CD14-positive monocyte (primary cell): ENCODE results near the gene GRID1. TPM values are rescaled to one million over a fixed set of nuclear protein-coding genes. Genes with fewer than 3 reads are reported as not detected.
A peak's percentile ranks its signal among the peaks of the same experiment; 100 is the strongest.
"Not testable (repeated sequence)": the region's sequence is repeated elsewhere in the genome, so short reads cannot be mapped to it uniquely, and the experiment has no call there.

ENCODE experiments used
- DNase-seq, 3 donors: peaks; one replicate each; pipeline ENCODE4 v3.0.0-alpha.2; 2011 to 2022
- H2AFZ ChIP-seq: 2 replicates; pipeline ENCODE4 v1.6.0; 2012; ENCODE audit warnings: mild to moderate bottlenecking, low read depth, low read length, inconsistent platforms; ENCODE audit not compliant: insufficient read depth, poor library complexity, severe bottlenecking
- H3K27ac ChIP-seq, 2 donors: 1 replicate in 1 of 2; 2 replicates in 1 of 2; pipeline ENCODE4 v1.5.1; 2012 to 2013; ENCODE audit warnings: low read length in 2 of 2, control low read depth in 1 of 2, inconsistent platforms in 1 of 2, low read depth in 1 of 2, mild to moderate bottlenecking in 1 of 2
- H3K27me3 ChIP-seq, 2 donors: one replicate each; pipeline versions ENCODE4 v1.6.0 to v1.6.1; 2011 to 2013; ENCODE audit warnings: low read length in 2 of 2; ENCODE audit not compliant: control insufficient read depth in 2 of 2, insufficient read depth in 2 of 2
- H3K36me3 ChIP-seq, 2 donors: replicated peaks in 1 of 2; 1 replicate in 1 of 2; 2 replicates in 1 of 2; pipeline versions ENCODE4 v1.5.1 to v1.6.1; 2012 to 2013; ENCODE audit warnings: low read length in 2 of 2, control low read depth in 1 of 2, inconsistent platforms in 1 of 2, mild to moderate bottlenecking in 1 of 2; ENCODE audit not compliant: insufficient read depth in 2 of 2, control insufficient read depth in 1 of 2
- H3K4me1 ChIP-seq, 2 donors: 1 replicate in 1 of 2; 2 replicates in 1 of 2; pipeline versions ENCODE4 v1.5.1 to v1.6.1; 2012 to 2013; ENCODE audit warnings: low read length in 2 of 2, control low read depth in 1 of 2, inconsistent platforms in 1 of 2, mild to moderate bottlenecking in 1 of 2, moderate library complexity in 1 of 2; ENCODE audit not compliant: insufficient read depth in 2 of 2, control insufficient read depth in 1 of 2
- H3K4me2 ChIP-seq: replicated peaks from 2 replicates; pipeline ENCODE3; 2012; ENCODE audit warnings: low read length, moderate library complexity, mild to moderate bottlenecking; ENCODE audit not compliant: poor library complexity, severe bottlenecking; ENCODE audit errors: extremely low read depth
- H3K4me3 ChIP-seq, 3 experiments: fragments of 200-600 bp in 1 of 3; sonication (generic) in 1 of 3; replicated peaks in 1 of 3; 1 replicate in 2 of 3; 2 replicates in 1 of 3; pipeline ENCODE4 v1.5.1; 2011 to 2013; ENCODE audit warnings: low read length in 3 of 3, mild to moderate bottlenecking in 3 of 3, control low read depth in 2 of 3, low read depth in 2 of 3, inconsistent platforms in 1 of 3, moderate library complexity in 1 of 3
- H3K79me2 ChIP-seq: 2 replicates; pipeline ENCODE4 v1.6.0; 2012; ENCODE audit warnings: mild to moderate bottlenecking, control low read depth, inconsistent platforms, low read length, moderate library complexity; ENCODE audit not compliant: insufficient read depth
- H3K9ac ChIP-seq: 2 replicates; pipeline ENCODE4 v1.6.0; 2017; ENCODE audit warnings: low read length, mild to moderate bottlenecking; ENCODE audit not compliant: insufficient read depth, poor library complexity, severe bottlenecking
- H3K9me3 ChIP-seq, 2 donors: replicated peaks in 1 of 2; 1 replicate in 1 of 2; 2 replicates in 1 of 2; pipeline versions ENCODE4 v1.5.1 to v1.6.1; 2012 to 2013; ENCODE audit warnings: low read length in 2 of 2, control low read depth in 1 of 2; ENCODE audit not compliant: control insufficient read depth in 1 of 2, insufficient read depth in 1 of 2
- H4K20me1 ChIP-seq: 2 replicates; pipeline ENCODE4 v1.6.0; 2012; ENCODE audit warnings: mild to moderate bottlenecking, low read length, control low read depth, moderate library complexity; ENCODE audit not compliant: insufficient read depth
- H3K27ac Mint-ChIP-seq, 7 donors: one replicate each; pipeline ENCODE4 v1.8.0; 2020; ENCODE audit warnings: mild to moderate bottlenecking in 7 of 7, mixed read lengths in 7 of 7, moderate library complexity in 6 of 7, inconsistent platforms in 2 of 7
- H3K27me3 Mint-ChIP-seq, 3 donors: one replicate each; pipeline ENCODE4 v1.8.0; 2021 to 2022; ENCODE audit warnings: low read depth in 3 of 3, mild to moderate bottlenecking in 3 of 3, mixed read lengths in 3 of 3, moderate library complexity in 3 of 3, inconsistent platforms in 1 of 3
- H3K36me3 Mint-ChIP-seq, 2 donors: one replicate each; pipeline ENCODE4 v1.8.0; 2020; ENCODE audit warnings: mixed read lengths in 2 of 2, inconsistent platforms in 1 of 2, mild to moderate bottlenecking in 1 of 2
- H3K4me1 Mint-ChIP-seq: one replicate; pipeline ENCODE4 v1.8.0; 2020; ENCODE audit warnings: mild to moderate bottlenecking, mixed read lengths
- H3K4me3 Mint-ChIP-seq, 2 donors: one replicate each; pipeline ENCODE4 v1.8.0; 2020; ENCODE audit warnings: mild to moderate bottlenecking in 2 of 2, mixed read lengths in 2 of 2, moderate library complexity in 1 of 2
- H3K9me3 Mint-ChIP-seq, 7 donors: one replicate each; pipeline ENCODE4 v1.8.0; 2020 to 2022; ENCODE audit warnings: mixed read lengths in 7 of 7, mild to moderate bottlenecking in 6 of 7, moderate library complexity in 6 of 7, inconsistent platforms in 2 of 7
- CTCF ChIP-seq: fragments of 200-600 bp; IDR thresholded peaks from one replicate; pipeline ENCODE4 v1.8.0; 2022; ENCODE audit warnings: antibody characterized with exemption, mild to moderate bottlenecking
- WGBS: methylation state at CpG from one replicate; pipeline ENCODE4 v1.1.5; 2013; ENCODE audit warnings: missing lambda C conversion rate; ENCODE audit not compliant: insufficient coverage; 5-methylcytosine and 5-hydroxymethylcytosine counted together
- intact Hi-C, 2 donors: fragments of 100-400 bp; cut with micrococcal nuclease; formaldehyde crosslinking; loops; one replicate each; pipeline versions ENCODE4 v1.15.0 to v1.15.1; 2023
- polyA plus RNA-seq, 3 donors: library from polyadenylated mRNA; depleted of rRNA in 1 of 3; unstranded in 2 of 3; stranded (reverse) in 1 of 3; fragments of 300-500 nt in 2 of 3; fragments of >200 nt in 1 of 3; fragmentation: Illumina TruSeq in 2 of 3; gene quantifications; 1 replicate in 2 of 3; 2 replicates in 1 of 3; pipeline ENCODE4 v1.2.3, GENCODE V29; 2012 to 2021

GRID1 gene
- polyA plus RNA-seq, 3 donors, result not detected

- no peaks in the 10 kb centered on the region for H4K20me1 ChIP-seq
- no peaks in the 10 kb centered on the region for H3K36me3 ChIP-seq
- Mint-ChIP-seq H3K4me1 (peaks cover 9% of the 10 kb centered on the region), H3K27ac (peak overlapping the region in 3 of 7 donors; percentile 13 to 66 (median 15)), H3K36me3 (peaks cover 0 to 8% of the 10 kb centered on the region in 2 donors), H3K4me3 (peak overlapping the region in 1 of 2 donors; percentile 75), H3K27me3 (peaks cover 34 to 65% (median 62%) of the 10 kb centered on the region in 3 donors), H3K9me3 (peaks cover 0 to 6% (median 2%) of the 10 kb centered on the region in 7 donors)
- no peak overlapping the region for H3K27ac ChIP-seq
- no peak overlapping the region for H3K9ac ChIP-seq
- no peak overlapping the region for H3K4me2 ChIP-seq
- no peak overlapping the region for H3K4me3 ChIP-seq
- WGBS, result 92% methylated on average over 13 of the region's 14 CpGs
- no peak overlapping the region for H2AFZ ChIP-seq
- intact Hi-C loops, result no loop called here
- H3K27me3 ChIP-seq, result peaks cover 21 to 46% of the 10 kb centered on the region in 2 donors
- DNase-seq, result no peak
- H3K79me2 ChIP-seq, result no peaks in the 10 kb centered on the region
- H3K9me3 ChIP-seq, result no peaks in the 10 kb centered on the region
- H3K4me1 ChIP-seq, result peaks cover 6 to 7% of the 10 kb centered on the region in 2 donors
- no peak for TF ChIP-seq CTCF
Measured at GRCh38 chr10:86390337-86391120, 23.9 kb upstream of the GRID1 start.

- DNase-seq, result no peak
- H3K4me3 Mint-ChIP-seq, result peak overlapping the region; percentile 64 to 87
- Histone ChIP-seq H3K9ac (peak overlapping the region; percentile 24), H3K9me3 (no peaks in the 10 kb centered on the region), H3K4me2 (peak overlapping the region; percentile 70), H4K20me1 (no peaks in the 10 kb centered on the region), H3K36me3 (no peaks in the 10 kb centered on the region), H3K27me3 (peaks cover 21 to 48% of the 10 kb centered on the region in 2 donors), H3K27ac (no peak overlapping the region), H3K79me2 (no peaks in the 10 kb centered on the region), H3K4me3 (peak overlapping the region in 2 of 3 experiments; percentile 7 to 59), H3K4me1 (peaks cover 6 to 7% of the 10 kb centered on the region in 2 donors), H2AFZ (peak overlapping the region; percentile 69)
- no peak for TF ChIP-seq CTCF
- intact Hi-C loops, result no loop called here
- H3K27me3 Mint-ChIP-seq, result peaks cover 36 to 67% (median 62%) of the 10 kb centered on the region in 3 donors
- H3K4me1 Mint-ChIP-seq, result peaks cover 10% of the 10 kb centered on the region
- no peak overlapping the region for H3K27ac Mint-ChIP-seq
- peaks cover 0 to 8% of the 10 kb centered on the region in 2 donors for H3K36me3 Mint-ChIP-seq
- 20% methylated on average over 53 of the region's 53 CpGs for WGBS
- H3K9me3 Mint-ChIP-seq, result peaks cover 0 to 6% (median 2%) of the 10 kb centered on the region in 7 donors
Measured at GRCh38 chr10:86389441-86390193, 23.0 kb upstream of the GRID1 start.

- H3K27ac Mint-ChIP-seq, H4K20me1 ChIP-seq, intact Hi-C loops, H3K27ac ChIP-seq, H3K36me3 ChIP-seq, H3K9me3 ChIP-seq, H3K9me3 Mint-ChIP-seq, H3K79me2 ChIP-seq, DNase-seq, H3K4me1 ChIP-seq, H3K36me3 Mint-ChIP-seq: not testable (repeated sequence)
- peak overlapping the region; percentile 70 for H3K4me2 ChIP-seq
- H3K27me3 Mint-ChIP-seq, result peaks cover 36 to 68% (median 62%) of the 10 kb centered on the region in 3 donors
- peaks cover 15% of the 10 kb centered on the region for H3K4me1 Mint-ChIP-seq
- H3K4me3 ChIP-seq, result peak overlapping the region in 2 of 3 experiments; percentile 7 to 59
- H3K4me3 Mint-ChIP-seq, result peak overlapping the region; percentile 64 to 87
- WGBS, result 57% methylated on average over 8 of the region's 12 CpGs
- H2AFZ ChIP-seq, result peak overlapping the region; percentile 69
- peaks cover 21 to 48% of the 10 kb centered on the region in 2 donors for H3K27me3 ChIP-seq
- H3K9ac ChIP-seq, result peak overlapping the region; percentile 24
Measured at GRCh38 chr10:86389109-86389440, 22.5 kb upstream of the GRID1 start.
